Spleen (tissue), 3 donors: ENCODE data around the gene EDNRA.

ENCODE experiments used
- POLR2A ChIP-seq, 3 donors: fragments of 450-650 bp; IDR thresholded peaks; one replicate each; pipeline ENCODE4 v1.5.1; 2017; ENCODE audit warnings: antibody characterized with exemption in 3 of 3, mild to moderate bottlenecking in 1 of 3
- POLR2AphosphoS5 ChIP-seq, 3 donors: sonication (generic); formaldehyde crosslinking; IDR thresholded peaks; one replicate each; pipeline ENCODE4 v1.5.1; 2017; ENCODE audit warnings: antibody characterized with exemption in 3 of 3

DNA sequence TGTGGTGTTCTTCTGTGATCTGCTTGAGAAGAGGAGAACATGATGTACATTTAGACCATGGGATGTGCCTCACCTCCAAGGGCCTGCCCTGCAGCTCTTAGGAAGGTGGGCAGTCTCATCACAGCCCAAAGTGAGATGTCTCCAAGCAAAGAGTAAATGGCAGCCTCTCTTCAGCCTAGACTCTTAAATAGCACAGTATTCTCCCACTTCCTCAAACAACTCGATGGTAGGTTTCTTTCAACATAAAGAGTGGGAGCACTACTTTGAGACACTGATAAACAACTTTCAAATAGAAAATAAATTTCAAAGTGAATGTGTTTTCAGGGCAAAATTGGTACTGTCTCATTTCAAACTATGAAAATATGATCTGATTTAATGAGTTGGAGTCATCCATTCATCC, 35.2 kb downstream of the EDNRA start:
- TF ChIP-seq POLR2A (IDR thresholded peaks at IDR 0.05): no peak
- no peak for TF ChIP-seq POLR2AphosphoS5 (IDR thresholded peaks at IDR 0.05)
